Measurements from ENCODE around the gene PFDN5. TPM values are rescaled to one million over a fixed set of nuclear protein-coding genes. Genes with fewer than 3 reads are reported as not detected.
A peak's percentile ranks its signal among the peaks of the same experiment; 100 is the strongest.

Gene PFDN5
- total RNA-seq, 2 donors from 2014 or later, result 305 to 445 TPM

- TF ChIP-seq CTCF (IDR thresholded peaks at IDR 0.05), result no peak
Measured at GRCh38 chr12:53277981-53278380, 17.4 kb upstream of the PFDN5 start.

DNA sequence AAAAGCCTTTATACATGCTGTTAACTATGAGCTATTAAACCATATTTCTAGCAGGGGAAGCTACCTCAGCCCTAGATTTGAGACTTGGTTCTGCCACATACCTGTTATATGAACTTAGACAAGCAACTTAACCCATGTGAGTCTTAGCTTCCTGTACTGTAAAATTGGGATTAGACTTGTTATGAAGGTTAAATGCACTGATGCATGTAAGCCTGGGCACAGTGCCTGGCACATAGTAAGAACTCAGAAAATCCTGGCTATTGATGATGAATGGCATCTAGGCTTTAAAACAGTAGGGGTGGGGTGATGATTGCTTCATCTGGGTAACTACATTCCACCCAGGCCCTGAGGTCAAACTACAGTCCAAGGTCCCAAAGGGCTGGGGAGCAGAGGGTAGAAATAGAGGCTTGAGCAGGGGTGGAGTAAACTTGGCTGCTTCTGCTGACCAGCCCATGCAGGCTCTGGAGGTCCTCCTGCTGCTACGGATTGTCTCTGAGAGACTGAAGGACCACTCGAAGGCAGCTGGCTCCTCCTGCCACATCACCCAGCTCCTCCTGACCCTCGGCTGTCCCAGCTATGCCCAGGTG is 16.0 kb upstream of the PFDN5 start:
- no peaks in the 10 kb centered on the region for H3K27me3 ChIP-seq (replicated peaks; ENCODE audit: insufficient read depth)
- ATAC-seq (ENCODE audit: insufficient number of reproducible peaks, low FRiP score, low read depth), result no peak
- no peak overlapping the region for H3K27ac ChIP-seq
- no peaks in the 10 kb centered on the region for H3K4me1 ChIP-seq (ENCODE audit: control insufficient read depth in 1 of 2, low read depth in 2 of 2)
- H3K9me3 ChIP-seq, result no peaks in the 10 kb centered on the region
- no peak for TF ChIP-seq CTCF (IDR thresholded peaks at IDR 0.05)
- no peak for DNase-seq (ENCODE audit: low spot score)
- no peaks in the 10 kb centered on the region for H3K36me3 ChIP-seq
- H3K4me3 ChIP-seq, result no peak overlapping the region

More at GRCh38 chr12:53277981-53278380, 17.4 kb upstream of the PFDN5 start:
- Histone ChIP-seq H3K4me3 (no peak overlapping the region), H3K9me3 (no peaks in the 10 kb centered on the region), H3K27ac (no peak overlapping the region), H3K36me3 (no peaks in the 10 kb centered on the region), H3K27me3 (replicated peaks; ENCODE audit: insufficient read depth) (no peaks in the 10 kb centered on the region), H3K4me1 (ENCODE audit: control insufficient read depth in 1 of 2, low read depth in 2 of 2) (no peaks in the 10 kb centered on the region)
- no peak for DNase-seq (ENCODE audit: low spot score)
- ATAC-seq (ENCODE audit: insufficient number of reproducible peaks, low FRiP score, low read depth), result no peak

DNA sequence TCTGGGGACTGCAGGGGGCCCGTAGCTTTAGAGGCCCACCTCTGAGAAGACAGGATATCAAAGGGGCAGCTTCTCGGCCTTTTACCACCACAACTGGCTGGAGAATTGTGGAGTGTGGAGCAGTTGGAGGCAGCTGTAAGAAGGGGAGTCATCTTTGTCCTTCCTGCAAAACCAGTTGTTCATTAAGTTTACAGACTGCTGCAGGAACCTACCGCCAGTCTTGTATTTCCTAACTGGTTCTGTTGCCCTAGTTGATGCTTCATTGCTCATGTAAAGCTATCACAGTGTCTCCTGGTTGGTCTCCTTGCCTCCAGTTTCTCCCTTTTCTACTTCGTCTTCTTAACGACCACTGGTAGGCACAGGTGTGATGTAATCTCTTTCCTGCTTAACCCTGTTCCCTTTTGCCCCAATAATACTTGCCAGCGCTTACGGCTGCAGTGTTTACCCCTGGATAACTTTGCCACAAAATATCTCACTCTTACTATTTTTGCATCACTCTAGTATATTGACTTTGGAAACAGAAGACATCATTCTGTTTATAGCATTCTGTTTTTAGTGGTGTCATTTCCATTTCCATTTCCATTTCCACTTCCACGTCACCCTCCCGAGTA is 15.3 kb upstream of the PFDN5 start:
- Histone ChIP-seq H3K27ac (no peak overlapping the region), H3K4me3 (no peak overlapping the region), H3K27me3 (replicated peaks; ENCODE audit: insufficient read depth) (no peaks in the 10 kb centered on the region), H3K36me3 (no peaks in the 10 kb centered on the region), H3K9me3 (no peaks in the 10 kb centered on the region), H3K4me1 (ENCODE audit: control insufficient read depth in 1 of 2, low read depth in 2 of 2) (no peaks in the 10 kb centered on the region)
- DNase-seq (ENCODE audit: low spot score) (no peak), ATAC-seq (ENCODE audit: insufficient number of reproducible peaks, low FRiP score, low read depth) (no peak)
- TF ChIP-seq CTCF (IDR thresholded peaks at IDR 0.05), result no peak

- H3K4me3 ChIP-seq, result no peak overlapping the region
- H3K4me1 ChIP-seq (ENCODE audit: control insufficient read depth in 1 of 2, low read depth in 2 of 2), result peaks cover 0 to 9% of the 10 kb centered on the region in 2 donors
- TF ChIP-seq CTCF (IDR thresholded peaks at IDR 0.05), result no peak
- H3K36me3 ChIP-seq, result no peaks in the 10 kb centered on the region
- H3K9me3 ChIP-seq, result no peaks in the 10 kb centered on the region
- H3K27me3 ChIP-seq (replicated peaks; ENCODE audit: insufficient read depth), result no peaks in the 10 kb centered on the region
- no peak overlapping the region for H3K27ac ChIP-seq
- no peak for ATAC-seq (ENCODE audit: insufficient number of reproducible peaks, low FRiP score, low read depth)
- DNase-seq (ENCODE audit: low spot score), result no peak
Measured at GRCh38 chr12:53286448-53286847, 8.9 kb upstream of the PFDN5 start.

- Histone ChIP-seq H3K4me1 (ENCODE audit: control insufficient read depth in 1 of 2, low read depth in 2 of 2) (peaks cover 0 to 9% of the 10 kb centered on the region in 2 donors), H3K36me3 (no peaks in the 10 kb centered on the region), H3K27me3 (replicated peaks; ENCODE audit: insufficient read depth) (no peaks in the 10 kb centered on the region), H3K4me3 (no peak overlapping the region), H3K27ac (no peak overlapping the region), H3K9me3 (no peaks in the 10 kb centered on the region)
- peak; percentile 51 for TF ChIP-seq CTCF (IDR thresholded peaks at IDR 0.05)
- no peak for DNase-seq (ENCODE audit: low spot score)
- ATAC-seq (ENCODE audit: insufficient number of reproducible peaks, low FRiP score, low read depth), result no peak
Measured at GRCh38 chr12:53287741-53288216, 7.6 kb upstream of the PFDN5 start.

Data from thoracic aorta (tissue), 2 donors.